GM21737 (cell line): ENCODE results near the gene SPINK1.
"Not testable (repeated sequence)": the region's sequence is repeated elsewhere in the genome, so short reads cannot be mapped to it uniquely, and the experiment has no call there.

Experiments used
- ATAC-seq: cut with Tn5 transposase; IDR thresholded peaks from one replicate; pipeline ENCODE4 v1.9.1; 2021; ENCODE audit warnings: mild to moderate bottlenecking, moderate library complexity; ENCODE audit not compliant: unreplicated experiment

Gene SPINK1

DNA sequence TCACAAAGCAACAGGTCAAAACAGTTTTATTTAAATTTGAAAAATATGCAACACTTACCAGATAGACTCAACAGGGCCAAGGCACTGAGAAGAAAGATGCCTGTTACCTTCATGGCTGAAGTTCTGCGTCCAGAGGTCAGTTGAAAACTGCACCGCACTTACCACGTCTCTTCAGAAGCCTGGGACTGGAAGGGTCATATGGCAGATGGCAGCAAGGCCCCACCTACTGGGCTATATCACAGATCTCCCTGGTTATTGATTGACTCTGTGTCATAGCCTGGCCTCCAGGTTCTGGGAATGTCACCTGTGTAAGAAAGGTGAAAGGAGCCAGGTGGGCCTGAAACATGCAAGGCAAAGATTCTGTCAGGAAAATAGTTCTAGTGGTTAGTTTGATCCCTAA, at the start of gene SPINK1:
Gene SPINK1 (minus strand): TSS at position 207 of the 400 bp plus-strand sequence. CDS start 94 bp downstream, at position 113.
- no peak for ATAC-seq

DNA sequence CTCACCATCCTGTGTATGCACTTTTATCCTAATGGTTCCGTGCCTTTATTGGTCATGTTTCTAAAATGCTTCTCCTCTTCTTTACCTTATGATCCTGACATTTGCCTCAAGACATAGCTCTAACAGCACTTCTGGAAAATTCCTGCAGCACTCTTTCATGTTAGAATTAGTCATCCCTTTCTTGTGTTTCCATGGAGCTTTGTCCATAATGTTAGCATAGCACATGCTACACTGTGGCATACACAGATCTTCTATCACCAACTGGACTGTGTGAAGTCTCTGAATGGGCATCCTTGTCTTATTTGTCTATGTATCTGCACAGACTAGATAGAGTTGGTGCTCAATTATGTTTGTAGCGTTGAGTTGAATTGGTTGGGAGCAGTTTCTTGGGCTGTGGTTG, 49.0 kb upstream of the SPINK1 start:
- no peak for ATAC-seq

GRCh38 chr5:147879784-147880183, 48.3 kb upstream of the SPINK1 start:
- no peak for ATAC-seq

- ATAC-seq: no peak
Observed at GRCh38 chr5:147878066-147878759, 46.7 kb upstream of the SPINK1 start, which contains the start of gene SCGB3A2. Gene SCGB3A2, plus strand, starts transcription at chr5:147878711. Its CDS starts 93 bp downstream, at chr5:147878804.

DNA sequence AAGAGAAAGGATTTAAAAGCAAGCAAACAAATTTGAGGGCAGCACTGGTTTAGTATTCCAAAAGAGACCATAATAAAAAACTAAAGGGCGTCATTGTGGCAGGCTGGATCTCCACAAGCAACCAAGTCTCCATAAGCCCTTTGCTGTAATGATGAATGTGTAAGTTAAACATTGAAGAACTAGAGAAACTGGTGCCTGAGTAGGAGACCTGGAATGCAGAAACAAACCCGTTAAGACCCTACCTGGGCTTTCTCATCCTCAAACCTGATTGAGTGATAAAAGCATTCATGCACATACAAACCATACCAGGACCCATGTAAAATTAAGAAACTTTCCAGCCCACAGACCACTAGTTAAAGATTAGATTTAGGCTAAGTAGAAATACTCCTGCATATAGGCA, 45.2 kb upstream of the SPINK1 start:
- no peak for ATAC-seq

GRCh38 chr5:147876141-147876540, 44.7 kb upstream of the SPINK1 start:
- ATAC-seq: no peak

DNA sequence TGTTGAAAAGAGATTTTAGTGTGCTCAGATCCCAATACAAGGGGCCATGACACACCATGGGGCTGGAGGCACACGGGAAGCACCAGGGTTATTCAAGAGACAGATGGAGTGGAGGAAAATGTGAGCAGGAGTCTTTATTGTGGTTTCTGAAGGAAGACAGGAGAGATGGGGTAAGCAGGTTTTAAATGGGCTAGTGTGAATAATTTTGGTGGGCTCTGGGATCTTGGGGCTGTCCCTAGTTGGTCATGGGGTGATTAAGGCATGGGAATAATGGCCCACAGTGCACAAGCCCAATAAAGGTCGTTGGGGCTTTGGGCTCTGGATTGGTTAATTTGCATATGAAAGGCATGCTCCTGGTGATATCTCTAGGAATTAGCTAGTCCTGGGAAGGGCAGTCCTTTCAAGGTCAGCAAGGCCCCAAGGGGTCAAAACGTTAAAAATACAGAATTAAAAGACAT, 43.5 kb upstream of the SPINK1 start:
- ATAC-seq: no peak

DNA sequence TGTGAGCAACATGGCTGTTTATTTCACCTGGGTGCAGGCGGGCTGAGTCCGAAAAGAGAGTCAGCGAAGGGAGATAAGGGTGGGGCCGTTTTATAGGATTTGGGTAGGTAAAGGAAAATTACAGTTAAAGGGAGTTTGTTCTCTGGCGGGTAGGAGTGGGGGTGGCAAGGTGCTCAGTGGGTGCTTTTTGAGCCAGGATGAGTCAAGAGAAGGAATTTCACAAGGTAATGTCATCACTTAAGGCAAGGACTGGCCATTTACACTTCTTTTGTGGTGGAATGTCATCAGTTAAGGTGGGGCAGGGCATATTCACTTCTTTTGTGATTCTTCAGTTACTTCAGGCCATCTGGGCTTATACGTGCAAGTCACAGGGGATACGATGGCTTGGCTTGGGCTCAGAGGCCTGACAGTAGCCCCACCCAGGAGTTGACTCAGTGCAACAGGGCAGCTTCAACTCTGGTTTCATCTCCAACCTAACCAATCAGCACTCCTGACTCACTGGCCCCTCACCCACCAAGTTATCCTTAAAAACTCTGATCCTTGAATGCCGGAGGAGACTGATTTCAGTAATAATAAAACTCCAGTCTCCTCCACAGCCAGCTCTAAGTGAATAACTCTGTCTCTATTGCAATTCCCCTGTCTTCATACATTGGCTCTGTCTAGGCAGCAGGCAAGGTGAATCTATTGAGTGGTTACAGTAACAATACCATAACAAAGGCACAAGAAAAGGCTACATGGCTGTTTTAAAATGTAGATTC, 42.8 kb upstream of the SPINK1 start:
- ATAC-seq: not testable (repeated sequence)

- not testable (repeated sequence) for ATAC-seq
Observed at GRCh38 chr5:147872744-147873435, 41.4 kb upstream of the SPINK1 start.

DNA sequence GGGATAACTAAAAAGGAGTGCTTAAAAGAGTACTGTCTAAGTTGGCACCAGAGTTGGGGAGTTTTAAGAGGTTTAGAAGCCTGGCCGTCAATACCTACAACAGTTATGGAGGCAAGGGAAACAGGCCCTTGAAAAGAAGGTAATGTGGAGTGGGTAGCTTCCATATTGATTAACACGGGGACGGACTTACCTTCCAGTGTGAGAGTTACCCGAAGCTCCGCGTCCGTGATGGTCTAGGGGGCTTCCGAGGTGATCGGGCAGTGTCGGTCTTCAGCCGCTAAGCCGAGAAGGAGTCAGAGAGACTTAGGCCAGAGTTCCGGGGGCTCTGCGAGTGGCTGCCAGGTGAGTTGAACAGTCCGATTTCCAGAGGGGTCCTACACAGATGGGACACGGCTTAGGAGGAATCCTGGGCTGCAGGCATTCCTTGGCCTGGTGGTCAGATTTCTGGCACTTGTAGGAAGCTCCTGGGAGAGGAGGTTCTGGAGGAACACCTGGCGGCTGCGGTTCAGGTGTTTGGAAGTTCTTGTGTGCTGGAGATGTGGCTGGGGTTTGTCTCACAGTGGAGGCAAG, 40.6 kb upstream of the SPINK1 start:
- not testable (repeated sequence) for ATAC-seq

DNA sequence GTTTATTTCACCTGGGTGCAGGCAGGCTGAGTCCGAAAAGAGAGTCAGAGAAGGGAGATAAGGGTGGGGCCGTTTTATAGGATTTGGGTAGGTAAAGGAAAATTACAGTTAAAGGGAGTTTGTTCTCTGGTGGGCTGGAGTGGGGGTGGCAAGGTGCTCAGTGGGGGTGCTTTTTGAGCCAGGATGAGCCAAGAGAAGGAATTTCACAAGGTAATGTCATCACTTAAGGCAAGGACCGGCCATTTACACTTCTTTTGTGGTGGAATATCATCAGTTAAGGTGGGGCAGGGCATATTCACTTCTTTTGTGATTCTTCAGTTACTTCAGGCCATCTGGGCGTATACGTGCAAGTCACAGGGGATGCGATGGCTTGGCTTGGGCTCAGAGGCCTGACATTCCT, 38.4 kb upstream of the SPINK1 start:
- not testable (repeated sequence) for ATAC-seq

GRCh38 chr5:147869112-147869511, 37.6 kb upstream of the SPINK1 start:
- ATAC-seq: no peak

DNA sequence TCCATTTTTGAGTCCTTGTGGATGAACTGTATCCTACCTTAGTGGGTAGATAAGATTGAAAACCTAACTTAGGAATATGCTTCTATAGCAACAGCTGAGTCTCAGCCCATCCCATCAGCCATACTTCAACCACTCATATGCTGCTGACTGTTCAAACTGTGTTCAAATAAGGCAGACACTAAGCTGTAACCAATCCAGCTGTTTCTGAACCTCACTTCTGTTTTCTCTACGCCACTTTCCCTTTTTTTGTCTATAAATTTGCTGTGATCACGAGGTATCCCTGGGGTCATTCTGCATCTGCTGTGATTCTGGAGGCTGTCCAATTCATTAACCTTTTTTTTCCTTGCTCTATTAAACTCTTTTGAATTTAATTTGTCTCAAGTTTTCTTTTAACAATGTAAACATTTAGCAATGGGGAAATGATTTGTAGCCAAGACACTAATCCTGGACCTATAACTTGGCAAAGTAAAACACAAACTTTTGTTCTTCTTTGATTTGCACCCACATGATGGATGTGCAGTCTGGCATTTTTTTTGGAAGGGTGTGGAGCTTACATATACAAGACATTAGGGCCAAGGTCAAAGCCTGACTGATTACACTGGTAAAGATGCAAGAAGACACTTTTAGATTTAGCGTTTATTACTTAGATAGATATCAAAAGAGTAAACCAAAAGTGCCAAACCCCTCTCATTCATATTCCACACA, 32.1 kb upstream of the SPINK1 start:
- no peak for ATAC-seq

- no peak for ATAC-seq
Observed at GRCh38 chr5:147860641-147861025, 29.2 kb upstream of the SPINK1 start.

DNA sequence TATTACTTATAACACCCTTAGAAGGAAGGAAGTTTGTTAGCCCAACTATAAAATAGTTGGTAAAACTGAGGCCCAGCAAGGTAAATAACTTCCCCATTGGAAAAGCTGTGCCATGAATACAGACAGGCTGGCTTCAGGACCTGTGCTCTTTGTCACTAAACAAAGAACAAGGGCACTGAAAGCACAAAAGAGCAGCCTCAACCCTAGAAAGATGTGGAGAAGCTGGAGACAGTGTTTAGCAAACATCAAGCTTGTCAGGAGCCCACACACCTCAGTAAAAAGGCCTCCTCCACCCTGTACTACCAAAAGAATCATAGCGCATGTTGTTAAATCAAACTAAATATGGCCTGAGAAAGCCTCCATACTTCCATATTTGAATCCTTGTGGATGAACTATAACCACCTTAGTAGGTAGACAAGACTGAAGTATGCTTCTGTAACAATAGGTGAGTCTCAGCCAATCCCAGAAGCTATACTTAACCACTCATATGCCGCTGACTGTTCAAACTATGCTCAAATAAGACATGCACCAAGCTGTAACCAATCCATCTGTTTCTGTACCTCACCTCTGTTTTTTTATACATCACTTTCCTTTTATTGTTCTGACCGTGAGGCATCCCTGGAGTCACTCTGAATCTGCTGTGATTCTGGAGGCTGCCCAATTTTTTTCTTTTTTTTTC, 28.6 kb upstream of the SPINK1 start:
- no peak for ATAC-seq

GRCh38 chr5:147858565-147858964, 27.1 kb upstream of the SPINK1 start:
- no peak for ATAC-seq

- no peak for ATAC-seq
Observed at GRCh38 chr5:147857302-147858129, 26.0 kb upstream of the SPINK1 start.

- ATAC-seq: no peak
Observed at GRCh38 chr5:147856801-147857200, 25.3 kb upstream of the SPINK1 start.

- ATAC-seq: no peak
Observed at GRCh38 chr5:147855774-147856069, 24.3 kb upstream of the SPINK1 start.
